Colon (tissue), 2 donors: ENCODE results near the gene GRIK1.

Experiments
- FAIRE-seq: peaks from 2 replicates; lab custom pipeline; 2012; peaks lifted over from hg19 to GRCh38; lab: Jason Lieb, UNC
- donor health status: control.
- donor health status: control.

The GRIK1 gene

DNA sequence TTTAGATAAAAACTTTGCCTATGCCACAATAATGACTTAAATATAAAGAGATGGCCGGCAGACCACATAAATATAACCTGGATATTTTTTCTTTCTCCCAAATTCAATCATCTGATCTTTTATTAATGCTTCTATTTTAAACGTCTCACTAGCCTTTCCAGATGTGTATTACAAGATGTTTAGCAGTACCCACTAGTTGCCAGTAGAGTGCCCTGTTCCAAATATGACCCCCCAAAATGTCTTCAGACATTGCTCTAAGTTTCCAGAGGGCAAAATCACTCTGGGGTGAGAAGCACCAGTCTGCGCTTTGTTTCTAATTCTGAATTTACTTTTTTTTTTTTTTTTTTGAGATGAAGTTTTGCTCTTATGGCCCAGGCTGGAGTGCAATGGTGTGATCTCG lies 268.1 kb downstream of the GRIK1 start:
- FAIRE-seq, result no peak

DNA sequence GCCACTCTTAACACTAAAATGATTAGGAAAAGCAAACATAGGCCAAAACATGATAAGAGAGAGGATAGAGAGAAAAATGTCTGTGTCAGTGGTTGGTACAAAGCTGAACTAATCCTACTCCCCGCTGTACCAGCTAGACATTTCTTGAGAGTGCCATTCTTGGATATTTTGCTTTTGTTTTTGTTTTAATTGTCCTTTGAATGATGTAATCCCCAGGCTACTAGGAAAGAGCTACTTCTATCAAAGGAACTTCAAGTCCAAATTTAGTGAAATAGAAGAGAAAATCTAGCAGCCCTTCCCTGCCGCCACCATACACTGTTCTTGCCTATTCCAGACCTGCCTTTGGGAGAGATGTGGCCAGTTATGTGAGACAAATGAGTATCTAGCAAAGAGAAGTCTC lies 269.6 kb downstream of the GRIK1 start:
- no peak for FAIRE-seq

DNA sequence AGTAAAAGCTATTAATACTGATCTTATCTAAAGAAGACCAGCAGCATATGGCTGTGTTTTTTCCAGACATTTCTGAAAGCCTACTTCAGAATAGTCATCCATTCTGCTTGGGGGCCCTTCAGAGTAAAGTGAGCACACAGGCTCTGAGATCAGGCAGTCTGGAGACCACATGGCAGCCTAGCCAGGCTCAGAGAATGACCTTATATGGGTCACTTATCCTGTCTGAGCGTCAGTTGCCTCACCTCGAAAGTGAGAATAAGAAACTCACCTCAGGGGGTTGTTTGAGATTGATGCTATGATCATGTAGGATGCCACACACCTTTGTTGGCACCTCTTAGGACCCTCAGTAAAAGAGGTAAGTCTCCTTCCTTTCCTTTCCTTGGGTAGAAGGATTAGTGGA lies 270.4 kb downstream of the GRIK1 start:
- FAIRE-seq, result no peak

GRCh38 chr21:29667651-29668050 lies 272.1 kb downstream of the GRIK1 start:
- FAIRE-seq, result no peak

GRCh38 chr21:29664615-29665014 lies 275.2 kb downstream of the GRIK1 start:
- FAIRE-seq, result no peak

DNA sequence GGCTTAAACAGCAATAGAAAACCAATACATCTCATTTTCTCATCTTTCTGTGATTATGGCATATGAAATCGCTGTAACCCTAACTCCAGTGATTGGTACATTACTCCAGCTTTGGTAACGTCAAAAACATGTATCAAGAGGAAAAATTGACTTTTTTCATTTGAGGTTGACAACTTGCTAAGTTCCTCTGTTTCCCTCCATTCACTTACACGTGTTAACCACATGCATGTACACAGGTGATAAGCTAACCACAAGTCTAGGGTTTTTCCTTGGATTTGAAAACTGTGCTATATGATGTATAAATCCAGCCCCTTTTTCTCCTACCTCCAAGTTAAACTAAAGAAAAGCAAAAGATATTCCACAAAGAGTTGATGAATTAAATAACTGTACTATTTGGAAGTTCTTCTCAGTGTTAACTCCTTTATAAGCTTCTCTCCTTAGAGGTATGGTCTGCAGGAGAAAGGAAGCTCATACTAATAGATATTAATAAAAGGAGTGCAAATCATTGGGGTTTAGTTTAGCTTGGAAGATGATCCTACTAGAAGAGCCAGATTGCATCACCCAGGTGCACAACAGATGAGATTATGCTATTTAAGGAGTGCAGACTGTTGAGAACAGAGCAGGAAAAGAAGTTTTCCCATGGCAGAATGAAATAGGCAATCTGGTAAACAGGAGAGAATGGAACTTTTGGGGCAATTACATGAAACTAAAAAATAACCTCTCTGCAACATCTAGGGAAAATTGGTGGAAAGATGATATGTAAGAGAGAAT lies 277.9 kb downstream of the GRIK1 start:
- no peak for FAIRE-seq

GRCh38 chr21:29660047-29660720 lies 279.6 kb downstream of the GRIK1 start:
- FAIRE-seq, result no peak

GRCh38 chr21:29658934-29659203 lies 280.9 kb downstream of the GRIK1 start:
- FAIRE-seq, result no peak

DNA sequence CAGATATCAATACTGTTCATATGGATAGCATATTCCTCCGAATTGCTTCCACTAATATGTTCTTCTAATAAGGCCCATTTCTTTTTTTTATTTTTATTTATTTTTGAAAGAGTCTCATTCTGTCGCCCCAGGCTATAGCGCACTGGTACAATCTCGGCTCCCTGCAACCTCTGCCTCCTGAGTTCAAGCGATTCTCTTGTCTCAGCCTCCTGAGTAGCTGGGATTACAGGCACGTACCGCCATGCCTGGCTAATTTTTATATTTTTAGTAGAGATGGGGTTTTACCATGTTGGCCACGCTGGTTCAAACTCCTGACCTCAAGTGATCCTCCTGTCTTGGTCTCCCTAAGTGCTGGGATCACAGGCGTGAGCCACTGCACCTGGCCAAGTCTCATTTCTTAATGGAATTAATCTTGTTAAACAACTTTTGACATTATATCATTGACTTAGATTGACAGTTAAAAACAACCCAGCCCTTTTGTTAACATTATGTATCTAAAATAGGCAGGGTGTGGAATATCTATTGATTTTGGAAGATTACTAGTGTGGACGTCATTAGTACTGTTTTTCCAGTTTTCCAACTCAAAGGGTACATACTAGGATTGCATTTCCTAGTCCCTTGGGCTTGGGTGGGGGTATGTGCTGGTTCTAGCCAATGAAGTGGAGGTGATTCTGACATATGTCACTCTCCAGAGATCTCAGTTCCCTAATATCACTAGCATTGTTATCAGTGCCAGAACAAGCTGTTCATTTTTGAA lies 281.4 kb downstream of the GRIK1 start:
- no peak for FAIRE-seq

- no peak for FAIRE-seq
Observed at GRCh38 chr21:29657240-29657989, 282.4 kb downstream of the GRIK1 start.

DNA sequence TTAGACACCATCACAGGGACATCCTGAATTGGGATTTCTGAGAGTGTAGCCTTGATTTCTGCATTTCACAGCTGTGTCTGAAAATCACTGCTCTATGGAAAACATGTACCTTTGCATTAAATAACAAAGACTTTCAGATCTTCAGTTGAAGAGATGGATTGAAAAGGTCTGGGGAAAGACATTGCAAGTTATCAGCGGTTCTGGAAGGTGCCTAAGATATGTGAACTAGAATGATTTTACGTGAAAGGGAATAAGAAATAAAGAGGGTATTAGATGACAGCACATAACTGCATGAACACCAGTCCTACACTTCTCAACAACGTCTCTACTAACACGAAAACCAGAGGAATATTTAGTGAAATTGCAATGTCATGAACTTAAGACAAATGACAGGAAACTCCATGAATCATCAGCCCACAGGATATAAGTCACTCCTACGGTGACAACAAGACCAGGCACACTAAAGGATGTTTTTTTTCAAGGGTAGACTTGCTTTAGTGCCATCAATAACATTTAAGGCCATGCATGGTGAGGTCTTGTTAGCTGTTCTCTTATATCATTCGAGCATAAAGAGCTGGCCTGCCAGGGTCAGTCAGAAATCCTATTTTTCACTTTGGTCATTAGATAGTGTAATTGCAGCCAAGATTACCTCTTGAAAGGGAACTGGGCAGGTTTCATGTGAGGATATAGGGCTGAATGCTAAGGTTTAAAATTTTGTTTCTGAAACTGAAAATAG lies 283.1 kb downstream of the GRIK1 start:
- FAIRE-seq, result no peak

- no peak for FAIRE-seq
Observed at GRCh38 chr21:29655577-29655976, 284.2 kb downstream of the GRIK1 start.

DNA sequence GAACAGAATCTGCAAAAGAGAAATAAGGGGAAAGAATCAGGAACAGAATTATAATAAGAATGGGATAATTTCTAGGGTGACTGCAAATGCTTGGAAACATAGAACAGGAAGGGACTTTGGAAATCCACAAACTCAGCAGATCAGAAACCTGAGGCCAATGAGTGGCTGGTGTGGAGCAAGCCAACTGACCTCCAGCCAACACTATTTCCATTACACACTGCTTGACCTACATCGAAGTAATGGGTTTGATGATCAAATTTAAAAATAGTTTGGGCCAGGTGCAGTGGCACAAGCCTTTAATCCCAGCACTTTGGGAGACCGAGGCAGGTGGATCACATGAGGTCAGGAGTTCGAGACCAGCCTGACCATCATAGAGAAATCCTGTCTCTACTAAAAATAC lies 284.9 kb downstream of the GRIK1 start:
- no peak for FAIRE-seq

DNA sequence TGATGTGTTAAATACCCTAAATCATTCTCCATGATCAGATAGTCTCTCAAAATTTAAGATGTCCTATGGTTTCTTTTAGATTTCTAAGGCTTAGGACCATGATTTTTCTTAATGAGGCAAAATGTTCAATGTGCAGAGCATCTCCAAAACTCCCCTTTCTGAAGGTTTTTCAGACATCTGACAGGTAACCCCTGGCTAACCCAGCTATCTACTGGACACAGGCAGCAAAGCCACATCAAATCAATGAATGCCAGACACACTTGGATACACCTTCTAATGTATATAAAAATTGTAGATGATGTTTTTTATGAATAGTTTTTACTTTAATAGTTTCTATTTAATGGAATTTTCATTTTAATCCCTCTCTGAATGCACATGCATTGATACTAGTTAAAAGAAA lies 285.6 kb downstream of the GRIK1 start:
- no peak for FAIRE-seq

GRCh38 chr21:29650523-29651022 lies 289.2 kb downstream of the GRIK1 start:
- no peak for FAIRE-seq

DNA sequence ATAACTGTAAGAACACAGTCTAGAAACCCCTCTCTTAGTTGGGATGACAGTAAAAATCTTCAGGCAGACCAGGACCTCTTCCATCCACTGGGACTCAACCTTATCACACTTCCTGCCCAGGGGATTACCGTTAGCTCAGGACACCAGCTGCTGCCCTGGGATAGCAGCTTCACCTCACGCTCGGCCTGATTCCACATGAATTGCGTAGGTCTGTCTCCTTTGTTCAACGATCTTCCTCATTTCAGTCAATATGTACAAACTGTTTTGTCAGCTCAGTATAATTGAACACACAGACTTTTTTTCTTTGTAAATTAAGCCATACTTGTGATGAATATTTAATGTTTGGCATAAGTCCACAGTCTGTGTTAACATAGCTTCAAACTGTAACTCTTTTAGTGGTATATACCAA lies 290.4 kb downstream of the GRIK1 start:
- FAIRE-seq, result no peak

DNA sequence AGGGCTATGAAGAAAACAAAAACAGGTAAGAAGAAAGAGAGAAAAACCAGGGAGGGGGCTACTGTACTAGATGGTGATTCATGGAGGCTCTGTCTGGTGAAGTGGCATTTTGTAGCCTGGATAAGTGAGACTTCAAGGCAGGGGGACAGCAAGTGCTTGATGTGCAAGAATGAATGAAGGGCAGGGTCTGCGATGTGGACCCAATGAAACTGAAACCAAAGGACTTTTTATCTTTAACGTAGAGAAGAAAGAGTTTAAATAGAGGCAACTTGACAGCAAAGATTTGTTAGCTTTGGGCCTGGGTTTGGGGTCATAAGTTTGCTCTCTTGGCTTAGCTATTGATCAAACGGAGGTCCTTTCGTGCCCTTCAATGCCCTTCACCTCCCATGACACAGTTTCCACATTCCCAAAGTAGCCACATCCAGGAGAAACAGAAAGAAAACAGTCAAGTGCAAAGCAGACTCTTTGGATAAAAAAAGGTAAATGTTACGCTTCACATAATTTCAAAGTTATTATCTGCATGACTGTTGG lies 291.0 kb downstream of the GRIK1 start:
- no peak for FAIRE-seq

GRCh38 chr21:29647353-29647781 lies 292.4 kb downstream of the GRIK1 start:
- no peak for FAIRE-seq

- no peak for FAIRE-seq
Observed at GRCh38 chr21:29645666-29646553, 293.9 kb downstream of the GRIK1 start.

DNA sequence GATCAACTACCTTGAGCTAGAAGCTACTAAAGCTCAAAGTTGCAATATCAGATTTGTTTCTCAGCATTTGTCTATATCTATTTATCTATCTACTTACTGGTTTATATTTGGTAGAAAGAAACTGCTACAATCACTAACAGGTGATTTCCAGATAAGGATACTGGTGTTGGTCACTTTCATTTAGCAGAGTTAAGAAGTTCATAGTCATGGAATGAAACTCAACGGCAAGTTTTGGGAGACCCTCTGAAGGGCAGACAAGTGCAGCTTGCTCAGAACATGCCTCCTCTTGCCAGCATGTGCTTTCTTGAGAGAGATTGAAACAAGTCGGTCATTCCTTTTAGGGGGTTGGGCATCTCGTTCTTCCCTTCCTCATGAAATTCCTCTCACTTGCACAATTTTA lies 296.5 kb downstream of the GRIK1 start:
- no peak for FAIRE-seq
